Transverse colon (tissue), 4 donors: Measurements from ENCODE around the gene CNPY4. TPM values are rescaled to one million over a fixed set of nuclear protein-coding genes. Genes with fewer than 3 reads are reported as not detected.

ENCODE experiments used
- DNase-seq: peaks from one replicate; pipeline ENCODE4 v3.0.0-alpha.2; 2019
- H3K27ac ChIP-seq, 4 donors: fragments of 200-600 bp; sonication (generic); 2 replicates each; pipeline ENCODE4 v1.5.1; 2016 to 2018; ENCODE audit warnings: inconsistent platforms in 4 of 4
- H3K27me3 ChIP-seq: fragments of 200-600 bp; sonication (generic); 2 replicates; pipeline ENCODE4 v1.5.1; 2017; ENCODE audit warnings: inconsistent platforms
- H3K36me3 ChIP-seq, 4 donors: fragments of 200-600 bp; sonication (generic); 2 replicates each; pipeline ENCODE4 v1.5.1; 2017 to 2019; ENCODE audit warnings: inconsistent platforms in 4 of 4
- H3K4me1 ChIP-seq, 4 donors: fragments of 200-600 bp; sonication (generic); 2 replicates each; pipeline ENCODE4 v1.5.1; 2017 to 2020; ENCODE audit warnings: inconsistent platforms in 4 of 4
- H3K4me3 ChIP-seq, 4 donors: fragments of 200-600 bp; sonication (generic); 1 replicate in 1 of 4; 2 replicates in 3 of 4; pipeline versions ENCODE4 v1.5.1 to v1.6.1; 2017 to 2019; ENCODE audit warnings: inconsistent platforms in 4 of 4
- H3K9me3 ChIP-seq, 2 donors: fragments of 200-600 bp; sonication (generic); 2 replicates each; pipeline ENCODE4 v1.5.1; 2017 to 2019; ENCODE audit warnings: inconsistent platforms in 2 of 2
- CTCF ChIP-seq, 5 experiments: fragments of 200-600 bp in 3 of 5; fragments of 450-650 bp in 2 of 5; sonication (generic) in 3 of 5; IDR thresholded peaks; 1 replicate in 2 of 5; 2 replicates in 3 of 5; pipeline ENCODE4 v1.5.1; 2016 to 2017; ENCODE audit warnings: antibody characterized with exemption in 5 of 5, inconsistent platforms in 3 of 5, mild to moderate bottlenecking in 2 of 5, moderate library complexity in 1 of 5
- EP300 ChIP-seq: sonication (generic); formaldehyde crosslinking; IDR thresholded peaks from one replicate; pipeline ENCODE4 v1.6.1; 2017; ENCODE audit warnings: antibody characterized with exemption, low read depth
- POLR2A ChIP-seq: fragments of 450-650 bp; IDR thresholded peaks from one replicate; pipeline ENCODE4 v1.6.1; 2016; ENCODE audit warnings: antibody characterized with exemption, mild to moderate bottlenecking, moderate library complexity
- POLR2AphosphoS5 ChIP-seq, 3 donors: sonication (generic); formaldehyde crosslinking; IDR thresholded peaks; one replicate each; pipeline ENCODE4 v1.6.1; 2016; ENCODE audit warnings: antibody characterized with exemption in 3 of 3
- WGBS, 2 donors: methylation state at CpG; one replicate each; pipeline ENCODE4 v1.1.5; 2018; ENCODE audit warnings: low coverage in 1 of 2; 5-methylcytosine and 5-hydroxymethylcytosine counted together
- in situ Hi-C, 4 donors: fragments of 200-750 bp; cut with MboI; loops; one replicate each; pipeline versions ENCODE4 v1.15.0 to v1.15.1; 2017; ENCODE audit warnings: low sequenced_read_pairs in 3 of 4, low pct_ligation_motif_present in 1 of 4, low pct_unique_long_range_greater_than_20kb in 1 of 4
- intact Hi-C: fragments of 100-400 bp; cut with DNase I; formaldehyde crosslinking; loops from one replicate; pipeline ENCODE4 v1.15.1; 2023; ENCODE audit warnings: low total_unique reads
- total RNA-seq, 4 donors: library from RNA; depleted of rRNA; stranded (reverse); fragments of >200 nt; gene quantifications; one replicate each; pipeline ENCODE4 v1.1.0, GENCODE V29; 2016

Gene CNPY4
- total RNA-seq, 4 donors from 2014 or later: 4.9 to 9.4 (median 7.0) TPM

- intact Hi-C loops (loop anchor here (5.0 kb wide), 1 partner anchor 38 kb away; the partner anchor contains the start of gene MBLAC1), in situ Hi-C loops (no loop called here)
- H3K27me3 ChIP-seq: no peaks in the 10 kb centered on the region
- H3K4me3 ChIP-seq: peak overlapping the region; percentile 66 to 90 (median 78)
- H3K36me3 ChIP-seq: peaks cover 0 to 16% (median 6%) of the 10 kb centered on the region in 4 donors
- peaks cover 13 to 21% (median 19%) of the 10 kb centered on the region in 4 donors for H3K4me1 ChIP-seq
- 20 to 25% methylated on average over 3 to 7 of the region's 7 CpGs for whole genome bisulfite sequencing, 2 donors
- peak overlapping the region; percentile 89 to 93 (median 92) for H3K27ac ChIP-seq
- no peaks in the 10 kb centered on the region for H3K9me3 ChIP-seq
- TF ChIP-seq CTCF (IDR thresholded peaks at IDR 0.05): no peak
- no peak for TF ChIP-seq POLR2A
- no peak for TF ChIP-seq EP300
- no peak for TF ChIP-seq POLR2AphosphoS5 (IDR thresholded peaks at IDR 0.05)
- no peak for DNase-seq
These were observed 29.8 kb upstream of the CNPY4 start for GRCh38 chr7:100089458-100090196.

GRCh38 chr7:100090527-100091410, 28.7 kb upstream of the CNPY4 start:
- H3K27ac ChIP-seq: no peak overlapping the region
- no peak for DNase-seq
- TF ChIP-seq EP300 (no peak), CTCF (IDR thresholded peaks at IDR 0.05) (no peak), POLR2A (no peak), POLR2AphosphoS5 (IDR thresholded peaks at IDR 0.05) (no peak)
- no peaks in the 10 kb centered on the region for H3K27me3 ChIP-seq
- in situ Hi-C loops: no loop called here
- H3K9me3 ChIP-seq: no peaks in the 10 kb centered on the region
- intact Hi-C loops: no loop called here
- no peak overlapping the region for H3K4me3 ChIP-seq
- 86 to 89% methylated on average over 4 to 14 of the region's 14 CpGs for WGBS, 2 donors
- H3K36me3 ChIP-seq: peaks cover 0 to 26% (median 11%) of the 10 kb centered on the region in 4 donors
- peaks cover 13 to 21% (median 19%) of the 10 kb centered on the region in 4 donors for H3K4me1 ChIP-seq

- no peak for DNase-seq
- Histone ChIP-seq H3K36me3 (peaks cover 0 to 34% (median 15%) of the 10 kb centered on the region in 4 donors), H3K4me3 (no peak overlapping the region), H3K9me3 (no peaks in the 10 kb centered on the region), H3K27ac (no peak overlapping the region), H3K4me1 (peaks cover 13 to 21% (median 19%) of the 10 kb centered on the region in 4 donors), H3K27me3 (no peaks in the 10 kb centered on the region)
- intact Hi-C loops: no loop called here
- no peak for TF ChIP-seq POLR2AphosphoS5 (IDR thresholded peaks at IDR 0.05)
- TF ChIP-seq POLR2A: no peak
- no peak for TF ChIP-seq CTCF (IDR thresholded peaks at IDR 0.05)
- no peak for TF ChIP-seq EP300
- 59 to 80% methylated on average over 2 to 19 of the region's 19 CpGs for WGBS, 2 donors
- in situ Hi-C loops: no loop called here
These were observed 27.8 kb upstream of the CNPY4 start for GRCh38 chr7:100091411-100092181.
